Osteoblast (primary cell): Measurements from ENCODE around the gene PLSCR2. TPM values are rescaled to one million over a fixed set of nuclear protein-coding genes. Genes with fewer than 3 reads are reported as not detected.
"Not testable (repeated sequence)": the region's sequence is repeated elsewhere in the genome, so short reads cannot be mapped to it uniquely, and the experiment has no call there.

Experiments
- DNase-seq: peaks from one replicate; pipeline ENCODE4 v3.0.0; 2011; ENCODE audit warnings: low spot score, mixed read lengths; ENCODE audit not compliant: insufficient read length; ENCODE audit errors: missing footprints
- H2AFZ ChIP-seq: 2 replicates; pipeline ENCODE4 v1.6.0; 2011; ENCODE audit warnings: mild to moderate bottlenecking, low read length
- H3K27ac ChIP-seq: 2 replicates; pipeline ENCODE4 v1.5.1; 2011; ENCODE audit warnings: mild to moderate bottlenecking, low read depth, low read length, moderate library complexity
- H3K27me3 ChIP-seq: 2 replicates; pipeline ENCODE4 v1.6.0; 2012; ENCODE audit warnings: mild to moderate bottlenecking, control low read depth, inconsistent platforms, low read length, moderate library complexity; ENCODE audit not compliant: insufficient read depth
- H3K36me3 ChIP-seq: 2 replicates; pipeline ENCODE4 v1.5.1; 2011; ENCODE audit warnings: mild to moderate bottlenecking, low read length, control low read depth, moderate library complexity; ENCODE audit not compliant: insufficient read depth
- H3K4me1 ChIP-seq: 2 replicates; pipeline ENCODE4 v1.5.1; 2011; ENCODE audit warnings: mild to moderate bottlenecking, low read length, control low read depth, moderate library complexity; ENCODE audit not compliant: insufficient read depth
- H3K4me2 ChIP-seq: 2 replicates; pipeline ENCODE4 v1.6.0; 2011; ENCODE audit warnings: mild to moderate bottlenecking, low read length; ENCODE audit not compliant: insufficient read depth
- H3K4me3 ChIP-seq: fragments of 200-600 bp; sonication (generic); 3 replicates; pipeline ENCODE4 v1.5.1; 2012; ENCODE audit warnings: mild to moderate bottlenecking, low read length, inconsistent platforms; ENCODE audit not compliant: insufficient read depth
- H3K79me2 ChIP-seq: 2 replicates; pipeline ENCODE4 v1.6.0; 2012; ENCODE audit warnings: mild to moderate bottlenecking, low read length, control low read depth, inconsistent platforms; ENCODE audit not compliant: insufficient read depth
- H3K9me3 ChIP-seq: 2 replicates; pipeline ENCODE4 v1.5.1; 2011; ENCODE audit warnings: low read depth, low read length, control low read depth
- H4K20me1 ChIP-seq: 2 replicates; pipeline ENCODE4 v1.6.0; 2012; ENCODE audit warnings: mild to moderate bottlenecking, low read length, control low read depth; ENCODE audit not compliant: insufficient read depth
- total RNA-seq: library from RNA; depleted of rRNA; stranded (reverse); fragments of >200 nt; gene quantifications from 2 replicates; pipeline ENCODE4 v1.2.3, GENCODE V29; 2012
- TF ChIP-seq, protein P1 (sequence below): IDR thresholded peaks from 2 replicates; pipeline ENCODE4 v1.5.1; 2011; ENCODE audit warnings: mild to moderate bottlenecking, low read depth, low read length, moderate library complexity; ENCODE audit errors: extremely low read depth

PLSCR2 gene
- total RNA-seq, 1 donor = not detected

DNA sequence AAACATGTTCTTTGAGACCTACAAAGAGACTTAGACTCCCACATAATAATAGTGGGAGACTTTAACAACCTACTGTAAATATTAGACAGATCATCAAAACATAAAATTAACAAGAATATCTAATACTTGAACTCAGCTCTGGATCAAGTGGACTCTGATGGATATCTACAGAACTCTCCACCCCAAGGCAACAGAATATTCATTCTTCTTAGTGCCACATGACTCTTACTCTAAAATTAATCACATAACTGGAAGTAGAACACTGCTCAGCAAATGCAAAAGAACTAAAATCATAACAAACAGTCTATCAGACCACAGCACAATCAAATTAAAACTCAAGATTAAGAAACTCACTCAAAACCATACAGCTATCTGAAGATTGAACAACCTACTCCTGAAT lies 15.9 kb upstream of the PLSCR2 start:
- H2AFZ ChIP-seq = no peak overlapping the region
- H3K79me2 ChIP-seq = no peaks in the 10 kb centered on the region
- H3K4me2 ChIP-seq = no peak overlapping the region
- no peaks in the 10 kb centered on the region for H3K27me3 ChIP-seq
- H4K20me1 ChIP-seq = no peaks in the 10 kb centered on the region
- TF ChIP-seq, protein P1, sequence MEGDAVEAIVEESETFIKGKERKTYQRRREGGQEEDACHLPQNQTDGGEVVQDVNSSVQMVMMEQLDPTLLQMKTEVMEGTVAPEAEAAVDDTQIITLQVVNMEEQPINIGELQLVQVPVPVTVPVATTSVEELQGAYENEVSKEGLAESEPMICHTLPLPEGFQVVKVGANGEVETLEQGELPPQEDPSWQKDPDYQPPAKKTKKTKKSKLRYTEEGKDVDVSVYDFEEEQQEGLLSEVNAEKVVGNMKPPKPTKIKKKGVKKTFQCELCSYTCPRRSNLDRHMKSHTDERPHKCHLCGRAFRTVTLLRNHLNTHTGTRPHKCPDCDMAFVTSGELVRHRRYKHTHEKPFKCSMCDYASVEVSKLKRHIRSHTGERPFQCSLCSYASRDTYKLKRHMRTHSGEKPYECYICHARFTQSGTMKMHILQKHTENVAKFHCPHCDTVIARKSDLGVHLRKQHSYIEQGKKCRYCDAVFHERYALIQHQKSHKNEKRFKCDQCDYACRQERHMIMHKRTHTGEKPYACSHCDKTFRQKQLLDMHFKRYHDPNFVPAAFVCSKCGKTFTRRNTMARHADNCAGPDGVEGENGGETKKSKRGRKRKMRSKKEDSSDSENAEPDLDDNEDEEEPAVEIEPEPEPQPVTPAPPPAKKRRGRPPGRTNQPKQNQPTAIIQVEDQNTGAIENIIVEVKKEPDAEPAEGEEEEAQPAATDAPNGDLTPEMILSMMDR = no peak
- no peak overlapping the region for H3K4me3 ChIP-seq
- no peak overlapping the region for H3K27ac ChIP-seq
- no peaks in the 10 kb centered on the region for H3K9me3 ChIP-seq
- DNase-seq = no peak
- H3K4me1 ChIP-seq = no peaks in the 10 kb centered on the region
- H3K36me3 ChIP-seq = no peaks in the 10 kb centered on the region

DNA sequence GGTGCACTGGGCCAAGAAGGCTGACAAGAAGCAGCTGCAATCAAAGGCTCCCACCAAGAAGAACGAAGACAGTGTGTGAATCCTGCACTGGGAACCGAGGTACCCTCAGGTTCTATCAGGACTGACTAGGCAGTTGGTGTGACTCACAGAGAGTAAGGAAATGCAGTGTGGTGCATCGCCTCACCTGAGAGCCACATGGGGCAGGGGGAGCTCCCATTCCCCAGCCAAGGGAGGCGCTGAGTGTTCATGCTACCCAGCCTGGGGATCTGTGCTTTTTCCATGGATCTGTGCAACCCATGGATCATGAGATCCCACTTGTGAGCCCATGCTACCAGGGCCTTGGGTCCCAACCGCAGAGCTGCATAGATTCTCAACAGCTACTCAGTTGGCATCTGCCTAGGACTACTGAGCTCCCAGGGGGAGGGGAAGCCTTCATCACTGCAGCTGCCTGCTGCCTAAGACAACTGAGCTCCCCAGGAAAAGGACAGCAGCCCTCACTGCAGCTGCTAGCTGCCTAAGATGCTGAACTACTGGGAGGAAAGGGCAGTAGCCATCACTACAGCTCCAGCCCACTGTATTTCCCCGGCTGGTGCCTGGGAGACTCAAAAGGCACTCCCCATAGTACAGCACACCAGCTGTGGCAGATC lies 6.9 kb upstream of the PLSCR2 start:
- no peak for DNase-seq
- TF ChIP-seq, protein P1 = no peak
- no peaks in the 10 kb centered on the region for H3K36me3 ChIP-seq

DNA sequence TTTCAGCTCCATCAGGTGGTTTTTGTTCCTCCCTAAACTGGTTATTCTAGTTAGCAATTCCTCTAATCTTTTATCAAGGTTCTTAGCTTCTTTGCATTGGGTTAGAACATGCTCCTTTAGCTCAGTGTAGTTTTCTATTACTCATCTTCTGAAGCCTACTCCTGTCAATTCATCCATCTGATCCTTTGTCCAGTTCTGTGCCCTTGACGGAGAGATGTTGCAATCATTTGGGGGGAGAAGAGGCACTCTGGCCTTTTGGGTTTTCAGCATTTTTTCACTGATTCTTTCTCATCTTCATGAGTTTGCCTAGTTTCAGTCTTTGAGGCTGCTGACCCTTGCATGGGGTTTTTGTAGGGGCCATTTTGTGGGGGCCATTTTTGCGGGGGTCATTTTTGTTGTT lies 5.6 kb upstream of the PLSCR2 start:
- DNase-seq, H3K4me3 ChIP-seq, H4K20me1 ChIP-seq, H3K4me2 ChIP-seq, H3K4me1 ChIP-seq, H3K27ac ChIP-seq, H2AFZ ChIP-seq, H3K36me3 ChIP-seq, H3K27me3 ChIP-seq, H3K79me2 ChIP-seq, H3K9me3 ChIP-seq: not testable (repeated sequence)

More for the DNA sequence above, 6.9 kb upstream of the PLSCR2 start:
- no peak overlapping the region for H3K4me3 ChIP-seq
- no peaks in the 10 kb centered on the region for H4K20me1 ChIP-seq
- no peaks in the 10 kb centered on the region for H3K79me2 ChIP-seq
- no peak overlapping the region for H3K27ac ChIP-seq
- no peak overlapping the region for H3K4me2 ChIP-seq
- H3K9me3 ChIP-seq = no peaks in the 10 kb centered on the region
- no peaks in the 10 kb centered on the region for H3K4me1 ChIP-seq
- H3K27me3 ChIP-seq = no peaks in the 10 kb centered on the region
- H2AFZ ChIP-seq = no peak overlapping the region

DNA sequence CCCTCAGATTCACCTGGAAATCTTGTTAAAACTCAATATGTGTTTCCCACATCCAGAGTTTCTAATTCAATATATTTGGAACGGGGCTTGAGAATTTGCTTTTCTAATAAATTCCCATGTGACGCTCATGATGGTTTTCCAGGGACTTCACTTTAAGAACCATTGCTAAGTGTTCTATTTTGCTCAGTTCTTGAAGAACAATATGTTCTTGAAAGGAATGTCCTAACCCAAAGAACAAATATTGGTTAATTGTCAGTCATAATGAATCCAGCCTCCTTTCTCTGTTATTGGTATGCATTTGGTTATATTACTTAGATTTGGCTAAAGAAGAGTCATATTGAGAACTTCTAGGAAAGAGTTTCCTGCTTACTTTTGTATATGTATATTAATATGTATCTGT lies 4.4 kb upstream of the PLSCR2 start:
- Histone ChIP-seq H3K27ac (no peak overlapping the region), H2AFZ (no peak overlapping the region), H3K36me3 (no peaks in the 10 kb centered on the region), H3K4me1 (peaks cover 6% of the 10 kb centered on the region), H3K4me3 (no peak overlapping the region), H3K79me2 (no peaks in the 10 kb centered on the region), H4K20me1 (no peaks in the 10 kb centered on the region), H3K27me3 (no peaks in the 10 kb centered on the region), H3K4me2 (no peak overlapping the region), H3K9me3 (no peaks in the 10 kb centered on the region)
- TF ChIP-seq, protein P1 = no peak
- no peak for DNase-seq
